Stimulated activated CD8-positive, alpha-beta memory T cell treated with anti-CD3 and anti-CD28 coated beads, Interleukin-4, amount 100 ng/mL, for 4 hours (primary cell): Measurements from ENCODE around the gene PLA2G12A.

ENCODE experiments used
- DNase-seq, 2 donors: peaks; one replicate each; pipeline ENCODE4 v3.0.0-alpha.2; 2020; ENCODE audit warnings: low read depth in 2 of 2, low spot score in 1 of 2

PLA2G12A gene

GRCh38 chr4:109729718-109730618, at the start of gene PLA2G12A:
PLA2G12A (minus strand) TSS chr4:109730070; CDS start chr4:109729809, 261 bp downstream.
- peak; percentile 38 to 55 for DNase-seq

GRCh38 chr4:109764789-109765402, 35.0 kb upstream of the PLA2G12A start:
- no peak for DNase-seq

DNA sequence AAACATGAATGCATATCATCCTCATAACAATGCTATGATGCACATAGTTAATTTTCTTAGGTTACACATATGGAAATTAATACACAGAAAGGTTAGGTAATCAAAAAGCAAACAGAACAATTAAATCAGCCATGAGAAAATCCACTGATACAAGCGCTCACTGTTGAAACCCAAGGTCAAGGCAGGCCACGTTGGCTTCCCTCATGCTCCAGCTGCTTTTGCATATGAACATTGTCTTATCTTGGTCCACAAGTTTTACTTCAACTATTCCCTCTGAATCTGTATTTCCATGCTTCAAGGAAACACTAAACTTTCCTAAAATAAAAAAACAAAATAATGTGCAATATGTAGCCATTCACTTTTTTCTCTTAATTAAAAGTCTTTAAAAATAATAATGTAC, 34.5 kb upstream of the PLA2G12A start:
- no peak for DNase-seq

- no peak for DNase-seq
Measured at GRCh38 chr4:109760682-109761081, 30.8 kb upstream of the PLA2G12A start.

- no peak for DNase-seq
Measured at GRCh38 chr4:109755656-109756055, 25.8 kb upstream of the PLA2G12A start.

GRCh38 chr4:109754093-109754857, 24.4 kb upstream of the PLA2G12A start:
- no peak for DNase-seq

DNA sequence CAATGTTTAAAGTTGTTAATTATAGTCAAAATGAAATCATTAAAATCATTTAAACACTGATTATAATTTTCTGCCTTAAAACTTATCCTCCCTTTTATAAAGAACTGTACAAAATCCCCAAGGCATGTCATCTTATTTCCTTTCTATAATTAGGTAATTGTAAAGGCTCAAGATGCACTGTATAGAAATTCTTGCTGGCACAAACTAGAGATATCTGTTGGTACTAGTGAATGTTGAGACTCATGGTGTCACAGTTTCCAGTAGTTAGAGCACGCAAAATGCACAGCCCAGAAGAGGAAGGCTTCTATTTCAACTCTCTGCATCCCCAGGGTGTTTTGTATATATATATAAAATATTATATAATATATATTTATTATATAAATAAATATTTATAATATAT, 22.7 kb upstream of the PLA2G12A start:
- no peak for DNase-seq

GRCh38 chr4:109751852-109752251, 22.0 kb upstream of the PLA2G12A start:
- DNase-seq: no peak

GRCh38 chr4:109750652-109751244, 20.9 kb upstream of the PLA2G12A start:
- no peak for DNase-seq

DNA sequence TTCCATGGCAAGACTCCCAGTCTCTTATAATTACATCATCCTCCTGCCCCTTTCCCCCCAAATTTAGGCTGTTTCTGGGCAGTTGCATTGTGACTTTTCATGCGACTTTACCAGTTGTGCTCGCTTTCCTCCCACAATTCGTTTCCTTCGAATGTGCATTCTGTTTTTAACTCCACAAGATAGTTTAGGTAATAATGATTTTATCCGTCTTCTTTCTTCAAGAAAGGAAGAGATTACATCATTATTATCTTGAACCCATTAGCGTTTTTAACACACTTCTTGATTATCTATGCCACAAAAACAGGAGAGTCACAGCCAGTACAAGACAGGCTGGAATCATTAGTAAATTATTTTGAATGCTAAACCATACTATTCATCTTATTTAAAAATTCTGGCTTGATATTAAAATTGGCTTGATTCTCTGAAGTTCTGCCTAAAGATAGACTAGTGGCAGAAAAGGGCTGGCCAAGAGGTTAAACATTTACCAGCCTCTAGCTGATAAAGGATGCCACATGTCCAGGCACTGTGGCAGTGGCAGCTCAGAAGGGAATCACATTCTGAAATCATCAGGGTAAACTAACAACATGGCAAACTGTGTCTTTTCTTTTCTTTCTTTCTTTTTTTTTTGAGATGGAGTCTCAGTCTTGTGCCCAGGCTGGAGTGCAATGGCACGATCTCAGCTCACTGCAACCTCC, 19.7 kb upstream of the PLA2G12A start:
- no peak for DNase-seq

GRCh38 chr4:109748114-109748513, 18.2 kb upstream of the PLA2G12A start:
- no peak for DNase-seq

DNA sequence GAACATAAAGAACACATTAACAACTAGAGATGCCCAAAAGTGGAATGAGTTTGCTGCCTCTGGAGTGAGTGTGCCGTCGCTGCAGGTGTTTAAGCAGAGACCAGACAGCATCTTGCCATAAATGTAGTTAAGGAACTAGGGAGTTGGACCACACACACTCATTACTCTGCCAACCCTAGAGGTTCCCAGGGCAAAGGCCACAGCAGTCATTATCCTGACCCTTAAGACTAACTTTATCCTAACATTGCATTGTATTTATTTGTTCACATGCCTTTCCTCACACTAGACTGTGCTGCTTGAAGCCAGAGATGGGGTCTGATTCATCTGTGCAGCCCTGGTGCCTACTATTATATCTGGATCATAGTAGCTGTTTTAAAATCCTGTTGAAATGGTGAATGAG, 16.9 kb upstream of the PLA2G12A start:
- DNase-seq: no peak

DNA sequence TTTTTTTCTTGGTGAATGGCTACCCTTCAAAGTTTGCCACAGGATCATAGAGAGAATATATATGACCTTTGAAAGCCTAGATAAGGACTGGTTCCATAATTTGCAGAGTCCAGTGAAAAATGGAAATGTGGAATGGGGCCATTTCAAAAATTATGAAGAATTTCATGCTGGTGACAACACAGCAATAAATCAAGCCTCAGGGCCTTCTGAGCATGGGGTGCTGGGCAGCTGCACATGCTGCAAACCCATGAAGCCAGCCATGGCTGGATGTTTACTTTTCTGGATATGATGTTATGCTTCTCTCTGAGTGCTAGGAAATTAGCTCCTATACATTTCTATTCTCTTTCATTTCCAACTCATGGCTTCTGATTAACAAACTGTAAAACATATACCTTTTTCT, 16.0 kb upstream of the PLA2G12A start:
- no peak for DNase-seq

GRCh38 chr4:109739547-109739946, 9.7 kb upstream of the PLA2G12A start:
- DNase-seq: no peak

- DNase-seq: no peak
Measured at GRCh38 chr4:109738104-109738872, 8.4 kb upstream of the PLA2G12A start.

DNA sequence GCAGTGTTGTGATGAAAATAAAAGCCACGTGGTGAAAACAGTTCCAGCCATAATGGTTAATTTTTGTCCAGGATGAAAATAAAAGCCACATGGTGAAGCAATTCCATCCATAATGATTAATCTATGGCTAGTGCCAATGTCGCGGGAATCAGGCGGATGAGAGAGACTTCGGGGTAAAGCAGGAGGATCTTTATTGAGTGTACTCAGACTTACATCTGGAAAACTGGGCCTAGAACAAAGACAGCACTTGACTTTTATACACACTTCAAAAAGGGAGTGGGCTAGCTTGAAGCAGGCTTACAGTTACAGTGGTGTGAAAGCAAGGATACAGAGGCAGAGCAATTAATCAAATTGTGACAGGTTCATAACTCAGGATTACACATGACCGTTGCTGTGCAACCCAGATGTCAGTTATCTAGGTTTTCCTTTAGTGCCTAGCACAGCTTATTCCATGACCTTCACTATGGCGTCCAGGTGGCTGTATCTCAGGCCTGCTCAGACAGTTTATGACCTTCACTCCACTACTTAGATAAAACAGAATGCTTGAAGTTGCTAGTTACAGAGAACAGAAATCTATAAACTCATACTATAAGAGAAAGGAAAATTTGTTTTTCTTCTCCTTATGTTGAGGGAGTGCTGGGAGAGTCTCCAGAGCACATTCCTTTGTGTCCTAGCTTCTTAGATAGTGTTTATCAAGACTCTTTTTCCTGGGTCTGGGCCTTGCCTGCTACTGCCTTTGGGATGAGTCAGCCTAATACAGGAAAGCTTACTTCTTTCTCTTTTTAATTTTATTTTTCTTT, 5.9 kb upstream of the PLA2G12A start:
- no peak for DNase-seq

DNA sequence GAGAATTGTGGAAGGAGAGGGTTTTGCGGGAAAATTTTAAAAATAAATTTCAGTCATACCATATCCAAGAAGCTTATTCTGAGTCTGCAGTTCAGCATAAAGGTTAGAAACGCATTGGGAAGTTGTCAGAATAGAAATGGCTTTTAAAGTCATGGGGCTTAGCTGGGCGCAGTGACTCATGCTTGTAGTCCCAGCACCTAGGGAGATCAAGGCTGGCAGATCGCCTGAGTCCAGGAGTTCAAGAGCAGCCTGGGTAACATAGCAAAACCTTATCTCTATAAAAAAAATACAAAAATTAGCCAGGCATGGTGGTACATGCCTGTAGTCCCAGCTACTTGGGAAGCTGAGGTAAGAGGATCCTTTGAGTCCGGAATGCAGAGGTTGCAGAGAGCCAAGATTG, 3.9 kb upstream of the PLA2G12A start:
- DNase-seq: no peak

- DNase-seq: no peak
Measured at GRCh38 chr4:109730619-109731545, 1.0 kb upstream of the PLA2G12A start.
